CD4-positive, CD25-positive, alpha-beta regulatory T cell (primary cell): ENCODE measurements around the gene TMEM258. TPM values are rescaled to one million over a fixed set of nuclear protein-coding genes. Genes with fewer than 3 reads are reported as not detected.

Source experiments
- ATAC-seq, 2 donors: fragments of 150-1000 bp; cut with Tn5 transposase; one replicate each; pipeline ENCODE4 v1.10.0; 2021; ENCODE audit warnings: low read depth in 2 of 2, moderate number of reproducible peaks in 2 of 2, moderate library complexity in 1 of 2
- DNase-seq, 3 donors: peaks; one replicate each; pipeline versions ENCODE4 v3.0.0 to v3.0.0-alpha.2; 2012 to 2022; ENCODE audit warnings: mixed read lengths in 1 of 3
- H3K27ac ChIP-seq: one replicate; pipeline ENCODE4 v1.7.0; 2013; ENCODE audit warnings: mild to moderate bottlenecking, low read length; ENCODE audit not compliant: insufficient read depth, poor library complexity, severe bottlenecking
- H3K27me3 ChIP-seq: one replicate; pipeline ENCODE4 v1.7.0; 2013; ENCODE audit warnings: low read length; ENCODE audit not compliant: control insufficient read depth, insufficient read depth
- H3K36me3 ChIP-seq: one replicate; pipeline ENCODE4 v1.7.0; 2013; ENCODE audit warnings: mild to moderate bottlenecking, low read length, moderate library complexity; ENCODE audit not compliant: control insufficient read depth, insufficient read depth
- H3K4me1 ChIP-seq: 2 replicates; pipeline ENCODE4 v1.7.0; 2013; ENCODE audit warnings: mild to moderate bottlenecking, low read length; ENCODE audit not compliant: insufficient read depth, control insufficient read depth, poor library complexity, severe bottlenecking
- H3K4me3 ChIP-seq: one replicate; pipeline ENCODE4 v1.7.0; 2013; ENCODE audit warnings: low read depth, mild to moderate bottlenecking, low read length, moderate library complexity
- H3K9me3 ChIP-seq, 2 experiments: 1 replicate in 1 of 2; 2 replicates in 1 of 2; pipeline ENCODE4 v1.7.0; 2013; ENCODE audit warnings: low read length in 2 of 2, mild to moderate bottlenecking in 1 of 2, moderate library complexity in 1 of 2; ENCODE audit not compliant: control insufficient read depth in 2 of 2
- H3K27ac Mint-ChIP-seq, 3 donors: one replicate each; pipeline ENCODE4 v1.8.0; 2020 to 2022; ENCODE audit warnings: mild to moderate bottlenecking in 3 of 3, mixed read lengths in 3 of 3, moderate library complexity in 2 of 3
- H3K27me3 Mint-ChIP-seq: one replicate; pipeline ENCODE4 v1.8.0; 2022; ENCODE audit warnings: mild to moderate bottlenecking, mixed read lengths
- H3K36me3 Mint-ChIP-seq: one replicate; pipeline ENCODE4 v1.8.0; 2020; ENCODE audit warnings: mixed read lengths
- H3K4me1 Mint-ChIP-seq, 4 donors: one replicate each; pipeline ENCODE4 v1.8.0; 2020 to 2022; ENCODE audit warnings: mixed read lengths in 4 of 4, mild to moderate bottlenecking in 1 of 4
- H3K4me3 Mint-ChIP-seq, 4 donors: one replicate each; pipeline ENCODE4 v1.8.0; 2020 to 2022; ENCODE audit warnings: mild to moderate bottlenecking in 4 of 4, mixed read lengths in 4 of 4, moderate library complexity in 3 of 4
- H3K9me3 Mint-ChIP-seq, 7 donors: one replicate each; pipeline ENCODE4 v1.8.0; 2020 to 2022; ENCODE audit warnings: mixed read lengths in 7 of 7, mild to moderate bottlenecking in 3 of 7, moderate library complexity in 2 of 7
- polyA plus RNA-seq, 4 donors: library from polyadenylated mRNA; unstranded; fragments of 300-500 nt; fragmentation: Illumina TruSeq; gene quantifications; one replicate each; pipeline ENCODE4 v1.2.3, GENCODE V29; 2021
- total RNA-seq: library from RNA; stranded (reverse); gene quantifications from one replicate; pipeline ENCODE4 v1.2.3, GENCODE V29; 2022

Gene TMEM258
- total and polyA plus RNA-seq, 5 donors from 2014 or later, result 71.7 to 283 (median 219) TPM

GRCh38 chr11:61756147-61756451 lies 36.3 kb downstream of the TMEM258 start:
- peaks cover 0 to 2% (median 0%) of the 10 kb centered on the region in 7 donors for H3K9me3 Mint-ChIP-seq
- no peak overlapping the region for H3K27ac ChIP-seq
- DNase-seq (no peak), ATAC-seq (no peak)
- H3K4me1 Mint-ChIP-seq, result peaks cover 0 to 22% (median 8%) of the 10 kb centered on the region in 4 donors
- no peak overlapping the region for H3K27ac Mint-ChIP-seq
- peaks cover 6% of the 10 kb centered on the region for H3K27me3 ChIP-seq
- no peak overlapping the region for H3K4me3 ChIP-seq
- H3K27me3 Mint-ChIP-seq, result peaks cover 21% of the 10 kb centered on the region
- peaks cover 14% of the 10 kb centered on the region for H3K4me1 ChIP-seq
- no peaks in the 10 kb centered on the region for H3K36me3 ChIP-seq
- H3K4me3 Mint-ChIP-seq, result no peak overlapping the region
- H3K36me3 Mint-ChIP-seq, result peaks cover 1% of the 10 kb centered on the region
- H3K9me3 ChIP-seq, result no peaks in the 10 kb centered on the region

- peaks cover 0 to 2% (median 0%) of the 10 kb centered on the region in 7 donors for H3K9me3 Mint-ChIP-seq
- peak overlapping the region in 1 of 4 donors; percentile 11 for H3K4me3 Mint-ChIP-seq
These were observed 37.6 kb downstream of the TMEM258 start for GRCh38 chr11:61754534-61755482.

GRCh38 chr11:61753672-61754071 lies 38.7 kb downstream of the TMEM258 start:
- Mint-ChIP-seq H3K27ac (no peak overlapping the region), H3K4me1 (peaks cover 0 to 22% (median 8%) of the 10 kb centered on the region in 4 donors), H3K36me3 (peaks cover 3% of the 10 kb centered on the region), H3K27me3 (peaks cover 31% of the 10 kb centered on the region), H3K4me3 (peak overlapping the region; percentile 72 to 82 (median 77)), H3K9me3 (peaks cover 0 to 5% (median 0%) of the 10 kb centered on the region in 7 donors)
- H3K36me3 ChIP-seq, result no peaks in the 10 kb centered on the region
- H3K4me1 ChIP-seq, result peaks cover 14% of the 10 kb centered on the region
- H3K27me3 ChIP-seq, result peaks cover 9% of the 10 kb centered on the region
- H3K27ac ChIP-seq, result no peak overlapping the region
- ATAC-seq (no peak), DNase-seq (no peak)
- H3K4me3 ChIP-seq, result no peak overlapping the region
- H3K9me3 ChIP-seq, result no peaks in the 10 kb centered on the region

More at GRCh38 chr11:61754534-61755482, 37.6 kb downstream of the TMEM258 start:
- Histone ChIP-seq H3K9me3 (no peaks in the 10 kb centered on the region), H3K27me3 (peaks cover 9% of the 10 kb centered on the region), H3K27ac (no peak overlapping the region), H3K4me1 (peaks cover 14% of the 10 kb centered on the region), H3K4me3 (no peak overlapping the region), H3K36me3 (no peaks in the 10 kb centered on the region)
- Mint-ChIP-seq H3K36me3 (peaks cover 3% of the 10 kb centered on the region), H3K27me3 (peaks cover 31% of the 10 kb centered on the region), H3K27ac (peak overlapping the region in 1 of 3 donors; percentile 14), H3K4me1 (peaks cover 0 to 22% (median 8%) of the 10 kb centered on the region in 4 donors)
- ATAC-seq (no peak), DNase-seq (no peak)

- ATAC-seq (no peak), DNase-seq (no peak)
- peaks cover 14% of the 10 kb centered on the region for H3K4me1 ChIP-seq
- Mint-ChIP-seq H3K4me1 (peaks cover 0 to 22% (median 8%) of the 10 kb centered on the region in 4 donors), H3K9me3 (peaks cover 0 to 5% (median 0%) of the 10 kb centered on the region in 7 donors), H3K4me3 (peak overlapping the region; percentile 72 to 82 (median 77)), H3K36me3 (peaks cover 3% of the 10 kb centered on the region), H3K27ac (peak overlapping the region in 1 of 3 donors; percentile 66), H3K27me3 (peaks cover 31% of the 10 kb centered on the region)
- no peak overlapping the region for H3K27ac ChIP-seq
- H3K4me3 ChIP-seq, result no peak overlapping the region
- H3K36me3 ChIP-seq, result no peaks in the 10 kb centered on the region
- H3K27me3 ChIP-seq, result peaks cover 9% of the 10 kb centered on the region
- no peaks in the 10 kb centered on the region for H3K9me3 ChIP-seq
These were observed 39.4 kb downstream of the TMEM258 start for GRCh38 chr11:61752925-61753521.

GRCh38 chr11:61752117-61752924 lies 40.1 kb downstream of the TMEM258 start, which contains the start of gene MYRF:
TSS of gene MYRF (plus strand) at chr11:61752636. CDS start at chr11:61752745, 109 bp downstream.
- peaks cover 0 to 22% (median 8%) of the 10 kb centered on the region in 4 donors for H3K4me1 Mint-ChIP-seq
- ATAC-seq (peak; percentile 67 to 75), DNase-seq (peak; percentile 24 to 39 (median 31))
- H3K9me3 Mint-ChIP-seq, result peaks cover 0 to 5% (median 0%) of the 10 kb centered on the region in 7 donors
- Histone ChIP-seq H3K4me1 (peaks cover 14% of the 10 kb centered on the region), H3K27ac (no peak within 1 kb of the TSS), H3K27me3 (peaks cover 9% of the 10 kb centered on the region), H3K36me3 (no peaks in the 10 kb centered on the region), H3K4me3 (no peak within 1 kb of the TSS), H3K9me3 (no peaks in the 10 kb centered on the region)
- H3K27me3 Mint-ChIP-seq, result peaks cover 31% of the 10 kb centered on the region
- H3K36me3 Mint-ChIP-seq, result peaks cover 3% of the 10 kb centered on the region
- peak within 1 kb of the TSS; percentile 73 to 87 (median 77) for H3K4me3 Mint-ChIP-seq
- peak within 1 kb of the TSS in 1 of 3 donors; percentile 66 for H3K27ac Mint-ChIP-seq

GRCh38 chr11:61751384-61751783 lies 41.0 kb downstream of the TMEM258 start:
- peaks cover 31% of the 10 kb centered on the region for H3K27me3 Mint-ChIP-seq
- peaks cover 0 to 5% (median 0%) of the 10 kb centered on the region in 7 donors for H3K9me3 Mint-ChIP-seq
- Histone ChIP-seq H3K36me3 (no peaks in the 10 kb centered on the region), H3K4me1 (peaks cover 10% of the 10 kb centered on the region), H3K27ac (no peak overlapping the region), H3K9me3 (no peaks in the 10 kb centered on the region), H3K27me3 (peaks cover 9% of the 10 kb centered on the region), H3K4me3 (no peak overlapping the region)
- peaks cover 0 to 17% (median 6%) of the 10 kb centered on the region in 4 donors for H3K4me1 Mint-ChIP-seq
- H3K27ac Mint-ChIP-seq, result no peak overlapping the region
- DNase-seq, result no peak
- no peak for ATAC-seq
- H3K36me3 Mint-ChIP-seq, result peaks cover 3% of the 10 kb centered on the region
- peak overlapping the region in 3 of 4 donors; percentile 0 to 6 (median 4) for H3K4me3 Mint-ChIP-seq

GRCh38 chr11:61750631-61751273 lies 41.6 kb downstream of the TMEM258 start:
- no peak for DNase-seq
- Histone ChIP-seq H3K27me3 (peaks cover 9% of the 10 kb centered on the region), H3K4me1 (peaks cover 6% of the 10 kb centered on the region), H3K36me3 (no peaks in the 10 kb centered on the region), H3K9me3 (no peaks in the 10 kb centered on the region), H3K27ac (no peak overlapping the region), H3K4me3 (no peak overlapping the region)
- Mint-ChIP-seq H3K9me3 (peaks cover 0 to 5% (median 0%) of the 10 kb centered on the region in 7 donors), H3K4me1 (peaks cover 0 to 14% (median 4%) of the 10 kb centered on the region in 4 donors), H3K4me3 (peak overlapping the region in 3 of 4 donors; percentile 0 to 41 (median 6)), H3K27ac (no peak overlapping the region), H3K36me3 (peaks cover 3% of the 10 kb centered on the region), H3K27me3 (peaks cover 31% of the 10 kb centered on the region)
- ATAC-seq, result no peak
